Pancreas (tissue), 10 donors: ENCODE data around the gene POLD4. TPM values are rescaled to one million over a fixed set of nuclear protein-coding genes. Genes with fewer than 3 reads are reported as not detected.
"Not testable (repeated sequence)": the region's sequence is repeated elsewhere in the genome, so short reads cannot be mapped to it uniquely, and the experiment has no call there.

Source experiments
- ATAC-seq, 4 donors: fragments of 200-7000 bp; cut with Tn5 transposase; one replicate each; pipeline versions ENCODE4 v1.8.0 to v1.9.1; 2020; ENCODE audit warnings: mild to moderate bottlenecking in 4 of 4, moderate library complexity in 4 of 4
- DNase-seq, 6 donors: peaks; one replicate each; pipeline ENCODE4 v3.0.0-alpha.2; 2020
- FAIRE-seq: peaks from 2 replicates; lab custom pipeline; 2012; peaks lifted over from hg19 to GRCh38; lab: Jason Lieb, UNC
- H3K27ac ChIP-seq, 4 donors: fragments of 200-600 bp; sonication (generic); 1 replicate in 3 of 4; 2 replicates in 1 of 4; pipeline versions ENCODE4 v1.5.0 to v1.8.0; 2020
- H3K27me3 ChIP-seq, 4 donors: fragments of 200-600 bp; one replicate each; pipeline ENCODE4 v1.8.0; 2021
- H3K36me3 ChIP-seq, 3 donors: fragments of 200-600 bp; sonication (generic) in 1 of 3; one replicate each; pipeline versions ENCODE4 v1.5.0 to v1.8.0; 2020 to 2021
- H3K4me1 ChIP-seq, 3 donors: fragments of 200-600 bp; one replicate each; pipeline ENCODE4 v1.8.0; 2021
- H3K4me3 ChIP-seq, 4 donors: fragments of 200-600 bp; sonication (generic) in 2 of 4; one replicate each; pipeline versions ENCODE4 v1.5.0 to v1.8.0; 2020 to 2021
- H3K9me3 ChIP-seq, 4 donors: fragments of 200-600 bp; one replicate each; pipeline ENCODE4 v1.8.0; 2021
- WGBS, 2 donors: extraction: QIAGEN DNeasy Blood & Tissue Kit; methylation state at CpG; one replicate each; pipeline ENCODE4 v1.1.7; 2013; 5-methylcytosine and 5-hydroxymethylcytosine counted together
- intact Hi-C, 3 donors: fragments of 100-400 bp; cut with DNase I; formaldehyde crosslinking; loops; one replicate each; pipeline versions ENCODE4 v1.11.1 to v1.14.2; 2022
- polyA plus RNA-seq, 2 donors: library from polyadenylated mRNA; stranded (reverse); fragments of 200-250 nt; gene quantifications; one replicate each; pipeline ENCODE4 v1.2.3, GENCODE V29; 2013
- total RNA-seq, 6 donors: library from RNA; stranded (reverse); fragmentation: NEBNext Ultra II Directional in 4 of 6; extraction: Animal tissue kit (Norgen Biotek cat#: 25700) in 4 of 6; gene quantifications; one replicate each; pipeline versions ENCODE4 v1.2.1 to v1.2.4, GENCODE V29; 2021 to 2023
- TF ChIP-seq, protein P1 (sequence below), 4 donors: fragments of 200-600 bp; sonication (generic) in 3 of 4; IDR thresholded peaks; one replicate each; pipeline versions ENCODE4 v1.5.0 to v1.8.0; 2021; ENCODE audit warnings: antibody characterized with exemption in 4 of 4
- donor health status: healthy with polysubstance abuse.
- donor health status: DM: no; HTN: no; CAD: no; lungs with moderate emphysema.
- donor health status: DM: no; HTN: no; CAD: no.
- donor health status: control.
- donor health status: control.
- donor health status: Bipolar disorder and iron deficiency.
- donor health status: DM: yes; HTN: yes; CAD: no.
- donor health status: DM: no; HTN: no; CAD: no.
- donor health status: DM: no; HTN: no; CAD: no.
- donor health status: DM: yes; HTN: yes; CAD: no.

Gene POLD4
- total and polyA plus RNA-seq, 8 donors, result 35.0 to 99.3 (median 46.0) TPM

DNA sequence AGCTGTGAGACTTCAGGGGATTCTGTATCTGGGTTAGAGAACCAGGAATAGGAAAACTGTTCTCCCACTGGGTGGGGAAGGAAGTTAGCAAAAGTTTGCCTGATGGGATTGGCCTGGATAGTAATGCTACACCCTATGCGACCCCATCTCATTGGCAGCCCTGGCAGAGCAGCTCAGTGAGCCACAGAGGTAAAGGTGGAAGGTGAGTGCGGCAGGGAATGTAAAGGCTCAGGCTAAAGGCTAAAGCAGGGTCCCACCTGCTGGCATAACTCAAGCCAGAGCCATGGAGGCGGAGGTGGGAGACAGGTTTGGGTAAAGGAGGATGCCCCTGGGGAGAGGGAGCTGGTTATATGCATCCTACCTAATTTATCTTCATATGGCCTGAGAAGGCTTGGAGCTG is 31.3 kb downstream of the POLD4 start:
- H3K27me3 ChIP-seq, result no peaks in the 10 kb centered on the region
- FAIRE-seq, result no peak
- H3K36me3 ChIP-seq, result no peaks in the 10 kb centered on the region
- no peak overlapping the region for H3K27ac ChIP-seq
- peaks cover 0 to 9% (median 6%) of the 10 kb centered on the region in 3 donors for H3K4me1 ChIP-seq
- no peaks in the 10 kb centered on the region for H3K9me3 ChIP-seq
- intact Hi-C loops, result no loop called here
- ATAC-seq, result no peak
- TF ChIP-seq, protein P1, sequence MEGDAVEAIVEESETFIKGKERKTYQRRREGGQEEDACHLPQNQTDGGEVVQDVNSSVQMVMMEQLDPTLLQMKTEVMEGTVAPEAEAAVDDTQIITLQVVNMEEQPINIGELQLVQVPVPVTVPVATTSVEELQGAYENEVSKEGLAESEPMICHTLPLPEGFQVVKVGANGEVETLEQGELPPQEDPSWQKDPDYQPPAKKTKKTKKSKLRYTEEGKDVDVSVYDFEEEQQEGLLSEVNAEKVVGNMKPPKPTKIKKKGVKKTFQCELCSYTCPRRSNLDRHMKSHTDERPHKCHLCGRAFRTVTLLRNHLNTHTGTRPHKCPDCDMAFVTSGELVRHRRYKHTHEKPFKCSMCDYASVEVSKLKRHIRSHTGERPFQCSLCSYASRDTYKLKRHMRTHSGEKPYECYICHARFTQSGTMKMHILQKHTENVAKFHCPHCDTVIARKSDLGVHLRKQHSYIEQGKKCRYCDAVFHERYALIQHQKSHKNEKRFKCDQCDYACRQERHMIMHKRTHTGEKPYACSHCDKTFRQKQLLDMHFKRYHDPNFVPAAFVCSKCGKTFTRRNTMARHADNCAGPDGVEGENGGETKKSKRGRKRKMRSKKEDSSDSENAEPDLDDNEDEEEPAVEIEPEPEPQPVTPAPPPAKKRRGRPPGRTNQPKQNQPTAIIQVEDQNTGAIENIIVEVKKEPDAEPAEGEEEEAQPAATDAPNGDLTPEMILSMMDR (IDR thresholded peaks at IDR 0.05), result no peak
- H3K4me3 ChIP-seq, result no peak overlapping the region
- 90 to 92% methylated on average over 3 of the region's 3 CpGs for WGBS, 2 donors
- no peak for DNase-seq

DNA sequence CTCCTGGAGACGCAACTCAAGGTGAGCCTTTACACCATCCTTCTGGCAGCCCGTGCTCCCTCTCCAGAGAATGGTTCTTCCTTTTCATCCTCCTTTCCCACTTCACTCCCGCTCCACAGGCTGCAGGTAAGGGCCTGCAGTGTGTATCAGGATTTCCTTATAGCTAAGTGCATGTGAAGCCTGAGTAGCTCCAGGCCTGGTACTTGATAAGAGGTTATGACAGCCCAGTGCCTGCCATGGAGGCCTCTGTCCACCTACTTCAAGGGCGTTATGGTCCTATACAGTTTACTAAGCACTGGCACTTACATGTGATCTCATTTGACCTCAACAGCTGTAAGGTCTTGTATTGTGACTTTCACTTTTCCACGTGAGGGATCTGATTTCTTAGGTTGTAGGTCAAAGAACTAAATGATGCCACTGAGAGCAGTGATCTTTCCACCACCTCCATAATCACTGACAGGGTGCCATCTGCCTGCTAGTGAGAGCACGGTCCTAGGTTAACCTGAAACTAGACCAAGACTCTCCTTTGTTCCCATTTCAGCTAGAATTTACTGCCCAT is 32.0 kb downstream of the POLD4 start:
- Histone ChIP-seq H3K27ac (no peak overlapping the region), H3K4me1 (peaks cover 0 to 11% (median 6%) of the 10 kb centered on the region in 3 donors), H3K4me3 (no peak overlapping the region), H3K36me3 (no peaks in the 10 kb centered on the region), H3K9me3 (no peaks in the 10 kb centered on the region), H3K27me3 (no peaks in the 10 kb centered on the region)
- no peak for FAIRE-seq
- no peak for DNase-seq
- intact Hi-C loops, result no loop called here
- WGBS, 2 donors, result 84 to 87% methylated on average over 6 of the region's 6 CpGs
- TF ChIP-seq, protein P1 (IDR thresholded peaks at IDR 0.05), result no peak
- no peak for ATAC-seq

DNA sequence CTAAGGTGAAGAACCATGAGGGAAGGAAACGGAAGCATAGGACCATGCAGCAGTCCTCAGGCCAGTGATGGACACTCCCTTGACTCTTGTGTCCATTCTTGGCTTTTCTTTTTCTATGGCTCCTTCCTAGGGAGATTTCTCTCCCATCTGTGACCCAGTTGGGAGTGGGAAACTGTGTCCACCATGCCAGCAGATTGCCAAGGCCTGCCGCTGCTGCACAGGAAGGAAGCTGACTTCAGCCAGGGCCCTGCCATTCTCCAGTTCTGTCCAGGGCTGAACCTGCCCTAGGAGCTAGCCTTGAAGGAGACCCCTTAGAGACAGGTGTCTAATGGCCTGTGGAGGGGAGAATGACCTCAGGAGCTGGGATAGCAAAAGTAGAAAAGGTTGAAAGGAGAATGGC is 32.7 kb downstream of the POLD4 start:
- FAIRE-seq, result no peak
- Histone ChIP-seq H3K4me3 (no peak overlapping the region), H3K9me3 (no peaks in the 10 kb centered on the region), H3K36me3 (no peaks in the 10 kb centered on the region), H3K27me3 (no peaks in the 10 kb centered on the region), H3K4me1 (peaks cover 0 to 13% (median 6%) of the 10 kb centered on the region in 3 donors), H3K27ac (no peak overlapping the region)
- DNase-seq, result no peak
- 88 to 89% methylated on average over 2 of the region's 2 CpGs for WGBS, 2 donors
- TF ChIP-seq, protein P1 (IDR thresholded peaks at IDR 0.05), result no peak
- ATAC-seq, result no peak
- intact Hi-C loops, result no loop called here

DNA sequence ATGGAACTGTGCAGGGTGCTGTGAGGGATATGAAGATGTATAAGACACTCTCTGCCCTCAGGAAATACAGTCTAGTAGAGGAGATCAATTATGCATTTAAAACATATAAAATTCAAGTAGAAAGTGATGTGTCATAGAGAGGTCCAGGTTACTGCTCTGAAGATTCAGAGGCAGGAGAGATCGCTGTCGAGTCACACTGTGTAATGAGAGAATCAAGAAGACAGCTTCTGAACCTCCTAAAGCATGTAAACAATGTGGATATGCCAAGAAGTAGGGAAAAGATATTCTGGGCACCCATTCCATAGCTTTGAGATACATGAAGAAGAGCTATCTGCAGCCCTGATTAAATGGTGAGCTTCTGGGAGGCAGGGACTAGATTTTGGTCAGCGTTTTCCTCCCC is 33.3 kb downstream of the POLD4 start:
- Histone ChIP-seq H3K9me3 (no peaks in the 10 kb centered on the region), H3K27ac (no peak overlapping the region), H3K4me1 (peaks cover 0 to 13% (median 6%) of the 10 kb centered on the region in 3 donors), H3K36me3 (no peaks in the 10 kb centered on the region), H3K27me3 (no peaks in the 10 kb centered on the region), H3K4me3 (no peak overlapping the region)
- WGBS, 2 donors, result 82 to 89% methylated on average over 3 of the region's 3 CpGs
- no peak for DNase-seq
- no peak for FAIRE-seq
- ATAC-seq, result no peak
- intact Hi-C loops, result no loop called here
- TF ChIP-seq, protein P1 (IDR thresholded peaks at IDR 0.05), result no peak

DNA sequence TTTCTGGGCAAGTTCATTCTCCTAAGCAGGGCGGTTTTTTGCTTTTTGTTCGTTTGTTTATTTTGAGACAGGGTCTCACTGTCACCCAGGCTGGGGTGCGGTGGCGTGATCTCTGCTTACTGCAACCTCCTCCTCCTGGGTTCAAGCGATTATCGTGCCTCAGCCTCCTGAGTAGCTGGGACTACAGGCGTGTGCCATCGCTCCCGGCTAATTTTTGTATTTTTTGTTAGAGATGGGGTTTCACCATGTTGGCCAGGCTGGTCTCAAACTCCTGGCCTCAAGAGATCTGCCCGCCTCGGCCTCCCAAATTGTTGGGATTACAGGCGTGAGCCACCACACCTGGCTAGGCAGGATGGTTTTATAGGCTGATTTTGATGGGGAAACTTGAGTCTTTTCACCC is 34.5 kb downstream of the POLD4 start:
- not testable (repeated sequence) for H3K36me3 ChIP-seq, FAIRE-seq, H3K9me3 ChIP-seq, H3K27me3 ChIP-seq, DNase-seq, ATAC-seq, H3K27ac ChIP-seq
- Histone ChIP-seq H3K4me1 (peaks cover 0 to 13% (median 6%) of the 10 kb centered on the region in 3 donors), H3K4me3 (peak overlapping the region in 1 of 4 donors; percentile 78)
- intact Hi-C loops, result loop anchor here in 1 of 3 donors (10.0 kb wide), 1 partner anchor 234 kb away; no protein-coding TSS in a partner anchor
- WGBS, 2 donors, result 77 to 84% methylated on average over 12 of the region's 12 CpGs
